ENCODE measurements around the gene CMYA5.

The CMYA5 gene

DNA sequence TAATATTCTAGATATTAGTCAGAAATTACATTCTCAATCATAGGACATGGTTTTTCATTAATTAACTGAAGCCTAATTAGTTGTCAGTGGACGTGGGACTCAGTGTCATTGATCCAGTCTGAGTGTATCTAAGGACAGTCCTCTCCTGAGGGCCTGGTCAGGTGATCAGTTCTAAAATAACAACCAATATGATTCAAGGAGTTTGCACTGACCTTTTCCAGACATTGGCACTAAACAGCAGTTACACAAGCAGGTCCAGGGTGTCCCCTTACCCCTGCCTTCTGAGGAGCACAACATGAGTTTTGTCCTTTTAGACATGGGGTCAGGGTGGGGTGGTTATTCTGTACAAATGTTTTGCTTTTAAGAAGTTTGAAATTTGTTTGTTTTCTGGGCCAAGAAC lies 97.8 kb downstream of the CMYA5 start:
- Histone ChIP-seq H3K36me3 (ENCODE audit: insufficient read depth, low read length) (no peaks in the 10 kb centered on the region), H3K9me3 (ENCODE audit: insufficient read depth, low read depth, low read length) (no peaks in the 10 kb centered on the region), H3K4me3 (ENCODE audit: low read length, poor library complexity, severe bottlenecking) (no peak overlapping the region), H4K20me1 (ENCODE audit: insufficient read depth, low read length, poor library complexity, severe bottlenecking) (no peaks in the 10 kb centered on the region), H3K9ac (ENCODE audit: low read depth, low read length, poor library complexity, severe bottlenecking) (no peak overlapping the region), H2AFZ (ENCODE audit: low read length) (no peak overlapping the region), H3K9me2 (replicated peaks; ENCODE audit: low read depth, low read length) (no peaks in the 10 kb centered on the region), H3F3A (ENCODE audit: low read depth) (no peaks in the 10 kb centered on the region), H3K4me1 (ENCODE audit: insufficient read depth, low read length, poor library complexity, severe bottlenecking) (no peaks in the 10 kb centered on the region), H3K27me3 (ENCODE audit: insufficient read depth, low read length, poor library complexity, severe bottlenecking) (no peaks in the 10 kb centered on the region), H3K79me2 (ENCODE audit: insufficient read depth, low read length) (no peaks in the 10 kb centered on the region), H3K4me2 (ENCODE audit: low read depth, low read length, poor library complexity, severe bottlenecking) (no peak overlapping the region)
- TF ChIP-seq, protein P1, sequence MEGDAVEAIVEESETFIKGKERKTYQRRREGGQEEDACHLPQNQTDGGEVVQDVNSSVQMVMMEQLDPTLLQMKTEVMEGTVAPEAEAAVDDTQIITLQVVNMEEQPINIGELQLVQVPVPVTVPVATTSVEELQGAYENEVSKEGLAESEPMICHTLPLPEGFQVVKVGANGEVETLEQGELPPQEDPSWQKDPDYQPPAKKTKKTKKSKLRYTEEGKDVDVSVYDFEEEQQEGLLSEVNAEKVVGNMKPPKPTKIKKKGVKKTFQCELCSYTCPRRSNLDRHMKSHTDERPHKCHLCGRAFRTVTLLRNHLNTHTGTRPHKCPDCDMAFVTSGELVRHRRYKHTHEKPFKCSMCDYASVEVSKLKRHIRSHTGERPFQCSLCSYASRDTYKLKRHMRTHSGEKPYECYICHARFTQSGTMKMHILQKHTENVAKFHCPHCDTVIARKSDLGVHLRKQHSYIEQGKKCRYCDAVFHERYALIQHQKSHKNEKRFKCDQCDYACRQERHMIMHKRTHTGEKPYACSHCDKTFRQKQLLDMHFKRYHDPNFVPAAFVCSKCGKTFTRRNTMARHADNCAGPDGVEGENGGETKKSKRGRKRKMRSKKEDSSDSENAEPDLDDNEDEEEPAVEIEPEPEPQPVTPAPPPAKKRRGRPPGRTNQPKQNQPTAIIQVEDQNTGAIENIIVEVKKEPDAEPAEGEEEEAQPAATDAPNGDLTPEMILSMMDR (conservative IDR thresholded peaks at IDR 0.05; ENCODE audit: low read length), result no peak
- no peak for TF ChIP-seq EZH2phosphoT487 (IDR thresholded peaks at IDR 0.05; ENCODE audit: borderline replicate concordance)

DNA sequence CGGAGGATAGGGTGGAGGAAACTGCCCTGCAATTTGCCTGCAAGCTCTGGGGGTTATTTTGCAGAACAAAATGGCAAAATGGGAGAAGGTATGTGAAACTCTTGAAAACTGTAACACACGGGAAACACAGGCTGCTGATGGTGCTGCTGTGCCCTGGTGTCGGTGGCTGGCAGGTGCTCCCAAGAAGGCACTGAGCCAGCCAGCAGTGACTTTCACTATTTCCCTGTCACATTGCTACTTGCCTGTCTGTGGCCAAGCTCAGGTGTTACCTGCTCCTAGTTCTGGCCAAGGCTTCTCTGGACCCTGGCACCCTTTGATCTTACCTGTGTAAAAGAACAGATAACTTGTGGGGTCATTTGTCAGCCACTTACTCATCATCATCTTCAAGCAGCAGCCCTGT lies 102.2 kb downstream of the CMYA5 start:
- no peak for TF ChIP-seq EZH2phosphoT487 (IDR thresholded peaks at IDR 0.05; ENCODE audit: borderline replicate concordance)
- TF ChIP-seq, protein P1 (conservative IDR thresholded peaks at IDR 0.05; ENCODE audit: low read length), result no peak
- H4K20me1 ChIP-seq (ENCODE audit: insufficient read depth, low read length, poor library complexity, severe bottlenecking), result no peaks in the 10 kb centered on the region
- no peaks in the 10 kb centered on the region for H3K9me3 ChIP-seq (ENCODE audit: insufficient read depth, low read depth, low read length)
- H2AFZ ChIP-seq (ENCODE audit: low read length), result no peak overlapping the region
- no peaks in the 10 kb centered on the region for H3K27me3 ChIP-seq (ENCODE audit: insufficient read depth, low read length, poor library complexity, severe bottlenecking)
- no peaks in the 10 kb centered on the region for H3K79me2 ChIP-seq (ENCODE audit: insufficient read depth, low read length)
- no peaks in the 10 kb centered on the region for H3K36me3 ChIP-seq (ENCODE audit: insufficient read depth, low read length)
- no peak overlapping the region for H3K4me2 ChIP-seq (ENCODE audit: low read depth, low read length, poor library complexity, severe bottlenecking)
- H3K9ac ChIP-seq (ENCODE audit: low read depth, low read length, poor library complexity, severe bottlenecking), result no peak overlapping the region
- H3K9me2 ChIP-seq (replicated peaks; ENCODE audit: low read depth, low read length), result no peaks in the 10 kb centered on the region
- H3F3A ChIP-seq (ENCODE audit: low read depth), result no peaks in the 10 kb centered on the region
- H3K4me1 ChIP-seq (ENCODE audit: insufficient read depth, low read length, poor library complexity, severe bottlenecking), result no peaks in the 10 kb centered on the region
- no peak overlapping the region for H3K4me3 ChIP-seq (ENCODE audit: low read length, poor library complexity, severe bottlenecking)

DNA sequence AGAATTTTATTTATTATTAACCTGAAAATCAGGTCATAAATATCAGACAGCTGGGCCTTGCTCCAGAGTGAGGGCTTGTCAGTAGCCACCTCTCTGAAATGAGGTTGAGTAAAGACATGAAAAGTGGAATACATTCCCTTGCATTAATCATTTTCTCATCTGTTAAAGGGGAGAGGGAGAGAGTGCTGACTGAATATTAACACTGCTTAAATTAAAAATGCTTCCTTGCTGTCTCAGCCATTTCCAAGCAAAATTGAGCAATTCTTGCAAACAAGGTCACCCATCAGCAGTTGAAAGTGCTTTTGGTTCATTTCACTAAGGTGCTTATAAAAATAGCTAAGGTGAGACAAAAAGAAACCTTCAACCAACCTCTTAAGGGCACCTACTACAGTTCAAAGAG lies 102.8 kb downstream of the CMYA5 start:
- no peaks in the 10 kb centered on the region for H3K79me2 ChIP-seq (ENCODE audit: insufficient read depth, low read length)
- H3K36me3 ChIP-seq (ENCODE audit: insufficient read depth, low read length), result no peaks in the 10 kb centered on the region
- no peak overlapping the region for H2AFZ ChIP-seq (ENCODE audit: low read length)
- no peak for TF ChIP-seq EZH2phosphoT487 (IDR thresholded peaks at IDR 0.05; ENCODE audit: borderline replicate concordance)
- TF ChIP-seq, protein P1 (conservative IDR thresholded peaks at IDR 0.05; ENCODE audit: low read length), result no peak
- H3F3A ChIP-seq (ENCODE audit: low read depth), result no peaks in the 10 kb centered on the region
- H3K9me2 ChIP-seq (replicated peaks; ENCODE audit: low read depth, low read length), result no peaks in the 10 kb centered on the region
- no peak overlapping the region for H3K4me3 ChIP-seq (ENCODE audit: low read length, poor library complexity, severe bottlenecking)
- H3K4me2 ChIP-seq (ENCODE audit: low read depth, low read length, poor library complexity, severe bottlenecking), result no peak overlapping the region
- H3K27me3 ChIP-seq (ENCODE audit: insufficient read depth, low read length, poor library complexity, severe bottlenecking), result no peaks in the 10 kb centered on the region
- no peak overlapping the region for H3K9ac ChIP-seq (ENCODE audit: low read depth, low read length, poor library complexity, severe bottlenecking)
- H3K9me3 ChIP-seq (ENCODE audit: insufficient read depth, low read depth, low read length), result no peaks in the 10 kb centered on the region
- no peaks in the 10 kb centered on the region for H3K4me1 ChIP-seq (ENCODE audit: insufficient read depth, low read length, poor library complexity, severe bottlenecking)
- H4K20me1 ChIP-seq (ENCODE audit: insufficient read depth, low read length, poor library complexity, severe bottlenecking), result no peaks in the 10 kb centered on the region

Data from Loucy (cell line).